Kidney capillary endothelial cell (primary cell): Measurements from ENCODE around the gene TAS2R46.
"Not testable (repeated sequence)": the region's sequence is repeated elsewhere in the genome, so short reads cannot be mapped to it uniquely, and the experiment has no call there.

Experiments used
- DNase-seq: peaks from one replicate; pipeline ENCODE4 v3.0.0-alpha.2; 2018; ENCODE audit warnings: low spot score

The TAS2R46 gene

GRCh38 chr12:11039171-11039570 lies 22.9 kb downstream of the TAS2R46 start:
- no peak for DNase-seq

- DNase-seq = not testable (repeated sequence)
Observed at GRCh38 chr12:11033959-11034358, 28.1 kb downstream of the TAS2R46 start.

GRCh38 chr12:11031307-11031706 lies 30.8 kb downstream of the TAS2R46 start, which contains the start of gene TAS2R31:
Gene TAS2R31, minus strand, starts transcription at chr12:11031407. Its CDS starts 72 bp downstream, at chr12:11031335.
- DNase-seq = no peak

GRCh38 chr12:11026118-11026517 lies 36.0 kb downstream of the TAS2R46 start:
- DNase-seq = no peak

GRCh38 chr12:11023387-11023786 lies 38.7 kb downstream of the TAS2R46 start:
- DNase-seq = no peak

- DNase-seq = no peak
Observed at GRCh38 chr12:11022520-11022919, 39.6 kb downstream of the TAS2R46 start, which contains the start of gene TAS2R19. Gene TAS2R19, minus strand, starts transcription at chr12:11022620. Its CDS starts 49 bp downstream, at chr12:11022571.

GRCh38 chr12:11016937-11017336 lies 45.2 kb downstream of the TAS2R46 start:
- no peak for DNase-seq

GRCh38 chr12:11015775-11016430 lies 46.2 kb downstream of the TAS2R46 start:
- no peak for DNase-seq

- DNase-seq = no peak
Observed at GRCh38 chr12:11014234-11014633, 47.9 kb downstream of the TAS2R46 start.
